C4-2B (cell line): Measurements from ENCODE around the gene MACF1.

ENCODE experiments used
- ZFX ChIP-seq: fragments of 450-650 bp; IDR thresholded peaks from 2 replicates; pipeline ENCODE4 v1.6.1; 2017
- TF ChIP-seq, protein P1 (sequence below): fragments of 450-650 bp; conservative IDR thresholded peaks from 2 replicates; pipeline ENCODE4 v1.5.1; 2017; ENCODE audit warnings: mild to moderate bottlenecking

DNA sequence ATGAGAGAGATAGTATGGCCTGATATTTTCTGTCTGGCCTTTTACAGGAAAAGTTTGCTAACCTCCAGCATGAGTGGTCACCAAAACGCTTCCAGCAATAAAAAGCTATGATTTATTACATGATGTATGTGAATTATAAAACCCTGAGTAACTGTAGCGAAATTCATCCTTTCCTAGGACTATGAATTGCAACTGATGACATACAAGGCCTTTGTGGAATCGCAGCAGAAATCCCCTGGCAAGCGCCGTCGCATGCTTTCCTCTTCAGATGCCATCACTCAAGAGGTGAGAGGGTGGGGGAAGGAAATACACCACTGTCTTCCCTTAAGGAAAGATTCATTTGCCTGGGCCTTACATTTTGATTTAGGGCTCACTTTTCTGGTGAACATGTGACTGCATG, 117.9 kb downstream of the MACF1 start:
- TF ChIP-seq, protein P1, sequence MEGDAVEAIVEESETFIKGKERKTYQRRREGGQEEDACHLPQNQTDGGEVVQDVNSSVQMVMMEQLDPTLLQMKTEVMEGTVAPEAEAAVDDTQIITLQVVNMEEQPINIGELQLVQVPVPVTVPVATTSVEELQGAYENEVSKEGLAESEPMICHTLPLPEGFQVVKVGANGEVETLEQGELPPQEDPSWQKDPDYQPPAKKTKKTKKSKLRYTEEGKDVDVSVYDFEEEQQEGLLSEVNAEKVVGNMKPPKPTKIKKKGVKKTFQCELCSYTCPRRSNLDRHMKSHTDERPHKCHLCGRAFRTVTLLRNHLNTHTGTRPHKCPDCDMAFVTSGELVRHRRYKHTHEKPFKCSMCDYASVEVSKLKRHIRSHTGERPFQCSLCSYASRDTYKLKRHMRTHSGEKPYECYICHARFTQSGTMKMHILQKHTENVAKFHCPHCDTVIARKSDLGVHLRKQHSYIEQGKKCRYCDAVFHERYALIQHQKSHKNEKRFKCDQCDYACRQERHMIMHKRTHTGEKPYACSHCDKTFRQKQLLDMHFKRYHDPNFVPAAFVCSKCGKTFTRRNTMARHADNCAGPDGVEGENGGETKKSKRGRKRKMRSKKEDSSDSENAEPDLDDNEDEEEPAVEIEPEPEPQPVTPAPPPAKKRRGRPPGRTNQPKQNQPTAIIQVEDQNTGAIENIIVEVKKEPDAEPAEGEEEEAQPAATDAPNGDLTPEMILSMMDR: no peak
- no peak for TF ChIP-seq ZFX
